GM12875 (cell line): ENCODE measurements around the gene ASTN2.

Experiments
- H3K4me3 ChIP-seq: one replicate; pipeline ENCODE4 v1.5.1; 2011; ENCODE audit warnings: low read depth, low read length, control low read depth
- CTCF ChIP-seq: IDR thresholded peaks from 2 replicates; pipeline ENCODE4 v1.5.1; 2011; ENCODE audit warnings: low read depth, mild to moderate bottlenecking, control low read depth, inconsistent platforms, low read length, moderate library complexity, borderline replicate concordance; ENCODE audit not compliant: insufficient read depth

The ASTN2 gene

GRCh38 chr9:117409321-117409720 is 5.5 kb downstream of the ASTN2 start:
- H3K4me3 ChIP-seq, result no peak overlapping the region
- TF ChIP-seq CTCF, result no peak

GRCh38 chr9:117407436-117408022 is 7.3 kb downstream of the ASTN2 start:
- no peak overlapping the region for H3K4me3 ChIP-seq
- no peak for TF ChIP-seq CTCF

GRCh38 chr9:117405950-117406705 is 8.7 kb downstream of the ASTN2 start:
- TF ChIP-seq CTCF, result no peak
- no peak overlapping the region for H3K4me3 ChIP-seq

- TF ChIP-seq CTCF, result no peak
Observed at GRCh38 chr9:117403848-117404247, 11.0 kb downstream of the ASTN2 start.

GRCh38 chr9:117403403-117403811 is 11.4 kb downstream of the ASTN2 start:
- H3K4me3 ChIP-seq, result no peak overlapping the region
- TF ChIP-seq CTCF, result no peak

More at GRCh38 chr9:117403848-117404247, 11.0 kb downstream of the ASTN2 start:
- H3K4me3 ChIP-seq, result no peak overlapping the region

- no peak overlapping the region for H3K4me3 ChIP-seq
- TF ChIP-seq CTCF, result no peak
Observed at GRCh38 chr9:117400171-117400570, 14.7 kb downstream of the ASTN2 start.

- no peak overlapping the region for H3K4me3 ChIP-seq
- no peak for TF ChIP-seq CTCF
Observed at GRCh38 chr9:117395151-117395650, 19.7 kb downstream of the ASTN2 start.
